Measurements from ENCODE around the gene MAP3K15.

Gene MAP3K15

DNA sequence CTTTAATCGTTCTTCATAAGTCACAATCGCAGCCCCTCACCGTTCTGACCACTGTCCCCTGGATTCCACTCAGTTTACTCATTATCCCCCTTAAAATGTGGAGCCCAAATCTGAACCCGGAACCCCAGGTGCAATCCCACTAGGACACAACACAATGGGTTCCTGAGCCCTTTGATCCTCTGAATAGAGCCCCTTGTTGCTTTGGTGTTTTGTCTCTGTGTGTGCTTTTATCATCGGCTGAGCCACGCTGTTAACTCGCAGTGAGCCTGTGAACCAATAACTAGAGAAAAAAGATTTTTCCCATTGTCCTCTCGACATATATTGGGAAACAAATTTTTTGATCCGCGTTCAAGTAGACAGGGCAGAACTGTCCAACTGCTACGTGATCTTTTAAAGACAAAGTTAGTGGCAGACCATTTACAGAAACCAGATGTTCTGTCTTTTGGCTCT lies 172.2 kb downstream of the MAP3K15 start:
- DNase-seq (ENCODE audit: low read depth) = no peak

DNA sequence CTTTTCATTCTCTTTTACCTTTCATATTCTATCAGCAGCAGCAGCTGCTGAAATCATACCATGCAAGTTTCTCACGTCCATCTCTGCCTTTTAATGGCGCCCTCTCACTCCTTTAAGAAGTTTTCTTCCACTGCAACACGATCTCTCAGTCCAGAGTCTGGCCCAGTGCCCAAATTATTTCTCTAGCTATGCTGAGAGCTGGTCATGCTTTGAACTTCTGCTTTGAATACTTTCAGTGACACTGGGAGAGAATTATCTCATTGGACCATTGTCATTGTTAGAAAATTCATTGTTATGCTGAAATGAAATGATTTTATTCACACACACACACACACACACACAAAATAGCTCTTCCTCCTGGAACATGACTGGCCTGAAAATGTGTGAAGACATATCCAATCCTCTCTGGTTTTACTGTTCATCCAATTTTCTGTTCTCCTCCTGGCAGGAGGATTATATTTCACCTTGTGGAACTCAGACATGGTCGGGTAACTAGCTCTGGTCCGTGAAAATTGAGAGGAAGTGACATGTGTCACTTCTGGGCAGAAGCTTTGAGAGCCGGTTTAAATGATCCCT lies 172.9 kb downstream of the MAP3K15 start:
- DNase-seq (ENCODE audit: low read depth) = peak; percentile 52

DNA sequence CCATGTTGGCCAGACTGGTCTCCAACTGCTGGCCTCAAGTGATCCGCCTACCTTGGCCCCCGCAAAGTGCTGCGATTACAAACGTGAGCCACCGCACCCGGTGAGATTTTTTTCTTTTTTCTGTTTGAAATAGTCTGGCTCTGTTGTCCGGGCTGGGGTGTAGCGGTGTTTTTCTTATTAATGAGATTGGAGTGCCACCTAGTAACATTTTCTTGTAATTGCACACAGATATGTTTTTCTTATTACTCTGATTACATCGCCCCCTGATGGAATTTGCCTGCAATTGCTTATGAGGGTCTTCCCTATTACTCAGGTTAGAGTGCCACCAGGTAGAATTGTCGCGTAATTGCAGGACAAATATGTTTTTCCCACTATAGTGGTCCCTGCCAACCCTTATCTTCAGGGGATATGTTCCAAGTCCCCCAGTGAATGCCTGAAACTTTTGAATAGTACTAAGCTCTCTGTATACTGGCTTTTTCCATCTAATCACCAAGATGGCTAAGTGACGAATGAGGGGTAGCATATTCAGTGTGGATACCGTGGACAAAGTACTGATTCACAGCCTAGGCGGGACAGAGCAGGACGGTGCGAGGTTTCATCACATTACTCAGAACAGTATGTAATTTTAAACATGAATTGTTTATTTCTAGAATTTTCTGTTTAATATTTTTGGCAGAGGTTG lies 180.2 kb downstream of the MAP3K15 start:
- peak; percentile 53 for DNase-seq (ENCODE audit: low read depth)

DNA sequence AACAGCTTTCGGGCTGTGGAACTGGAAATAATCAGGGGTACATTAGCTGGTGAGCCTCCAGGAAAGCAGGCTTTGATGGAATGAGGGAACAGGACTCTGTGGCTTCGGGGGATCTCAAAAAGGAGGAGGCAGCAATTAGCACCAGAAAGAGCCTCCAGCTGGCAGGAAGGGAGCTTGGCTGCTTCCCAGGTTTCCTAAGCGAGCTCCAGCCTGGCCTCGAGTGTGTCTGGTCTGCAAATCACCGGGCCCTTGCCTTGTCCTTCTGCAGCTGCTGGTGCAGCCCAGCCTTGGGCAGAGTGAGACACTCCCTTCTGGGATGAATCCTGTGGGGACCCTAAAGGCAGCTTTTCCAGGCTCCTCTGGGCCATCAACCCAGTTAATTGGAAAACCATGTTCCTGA lies 182.3 kb downstream of the MAP3K15 start:
- DNase-seq (ENCODE audit: low read depth) = peak; percentile 16

DNA sequence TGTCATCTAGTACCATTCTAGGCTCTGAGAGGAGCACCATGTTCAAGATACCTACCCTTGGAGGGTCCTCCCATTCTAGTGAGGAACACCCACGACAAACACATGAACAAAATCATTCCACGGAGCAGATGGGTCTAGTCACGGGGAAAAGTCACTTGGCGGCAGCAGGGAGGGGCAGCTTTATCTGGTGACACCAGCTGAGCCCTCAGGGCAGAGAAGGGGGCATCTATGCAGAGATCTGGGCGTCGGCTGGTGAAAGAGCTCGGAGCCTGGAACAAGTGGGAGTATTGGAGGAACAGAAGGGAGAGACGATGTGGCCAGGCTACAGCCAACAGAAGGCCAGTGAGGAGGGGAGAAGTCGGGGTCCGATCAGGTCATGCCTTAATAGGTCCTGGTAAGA lies 183.5 kb downstream of the MAP3K15 start:
- no peak for DNase-seq (ENCODE audit: low read depth)

DNA sequence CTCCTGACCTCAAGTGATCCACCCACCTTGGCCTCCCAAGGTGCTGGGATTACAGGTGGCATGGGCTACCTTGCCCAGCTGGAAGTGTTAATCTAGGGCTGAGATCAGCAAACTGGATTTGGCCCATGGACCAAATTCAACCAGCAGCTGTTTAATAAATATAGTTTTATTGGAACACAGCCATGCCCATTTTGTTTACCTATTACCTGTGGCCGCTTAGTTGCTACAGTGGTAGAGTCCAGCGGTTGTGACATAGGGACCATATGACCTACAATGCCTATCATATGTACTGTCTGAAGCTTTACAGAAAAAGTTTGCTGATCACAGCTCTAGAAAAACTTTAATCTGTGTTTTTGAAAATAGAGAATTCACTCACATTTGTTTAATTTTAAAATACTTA lies 188.7 kb downstream of the MAP3K15 start:
- DNase-seq (ENCODE audit: low read depth) = no peak

All from iris pigment epithelial cell (primary cell).